HG03064 (cell line): ENCODE measurements around the gene SCFD2.
"Not testable (repeated sequence)": the region's sequence is repeated elsewhere in the genome, so short reads cannot be mapped to it uniquely, and the experiment has no call there.

ENCODE experiments used
- ATAC-seq: cut with Tn5 transposase; IDR thresholded peaks from one replicate; pipeline ENCODE4 v1.9.1; 2021; ENCODE audit warnings: low read depth; ENCODE audit not compliant: unreplicated experiment

Gene SCFD2

DNA sequence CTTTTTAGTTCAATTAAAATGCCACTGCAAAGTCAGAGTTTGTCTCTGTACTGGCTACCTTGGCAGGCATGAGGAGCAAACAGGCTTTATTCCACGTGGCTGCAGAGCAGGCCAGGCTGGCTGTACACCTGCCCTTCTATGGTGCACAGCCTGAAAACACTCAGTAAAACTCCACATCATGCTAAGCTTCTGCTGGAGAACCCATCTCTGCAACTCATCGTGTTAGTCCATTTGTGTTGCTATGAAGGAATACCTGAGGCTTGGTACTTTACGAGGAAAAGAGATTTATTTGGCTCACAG lies 214.4 kb downstream of the SCFD2 start:
- ATAC-seq, result no peak

DNA sequence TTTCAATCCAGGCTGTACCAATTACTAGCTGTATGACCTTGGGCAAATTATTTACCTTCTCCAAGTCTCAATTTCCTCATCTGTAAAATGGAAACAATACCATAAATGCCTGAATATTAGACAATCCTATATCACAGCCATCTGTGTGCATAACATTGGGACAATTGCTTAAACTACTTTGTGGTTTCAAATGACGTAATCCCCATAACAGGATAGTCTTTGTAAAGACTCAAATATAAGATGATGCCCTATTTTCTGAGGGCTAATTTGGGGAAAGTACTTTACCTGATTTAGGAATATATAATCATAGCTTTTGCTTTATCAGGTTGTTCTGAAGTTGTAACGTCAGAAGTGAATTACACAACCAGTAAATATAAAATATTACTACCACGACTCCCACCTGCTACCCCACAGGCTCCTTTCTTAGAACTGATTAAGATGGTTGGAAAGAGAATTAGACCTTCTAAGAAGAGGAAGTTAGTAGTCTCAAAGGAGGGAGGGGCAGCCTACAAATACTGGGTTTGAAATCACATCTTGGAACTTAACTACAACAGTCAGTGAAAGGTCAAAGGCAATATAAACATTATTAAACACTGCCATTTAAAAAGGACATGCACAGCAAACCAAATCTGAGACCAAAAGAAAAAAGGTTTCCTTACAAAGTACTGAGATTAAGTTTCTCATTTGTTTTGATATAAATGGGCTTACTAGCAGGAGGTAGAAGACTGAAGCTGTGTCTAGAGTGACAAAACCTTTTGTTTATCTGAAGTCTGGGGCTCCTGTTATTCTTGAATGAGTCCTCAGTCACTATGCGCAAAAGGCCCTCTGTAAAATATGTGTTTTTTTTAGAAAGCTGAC lies 215.0 kb downstream of the SCFD2 start:
- no peak for ATAC-seq

DNA sequence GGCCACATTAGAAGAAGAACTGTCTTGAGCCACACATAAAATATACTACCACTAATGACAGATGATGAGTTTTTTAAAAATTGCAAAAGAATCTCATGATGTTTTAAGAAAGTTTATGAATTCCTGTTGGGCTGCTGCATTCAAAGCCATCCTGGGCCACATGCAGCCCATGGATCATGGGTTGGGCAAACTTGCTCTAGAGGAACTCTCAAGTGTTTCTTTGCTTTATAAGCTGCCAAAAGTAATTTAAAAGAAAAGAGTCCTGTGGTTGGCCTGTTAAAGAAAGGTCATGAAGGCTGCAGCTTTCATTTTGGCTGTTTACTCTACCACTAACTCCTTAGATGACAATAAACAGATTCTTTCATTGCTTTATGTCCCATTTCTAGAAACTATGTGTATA lies 218.2 kb downstream of the SCFD2 start:
- ATAC-seq, result no peak

DNA sequence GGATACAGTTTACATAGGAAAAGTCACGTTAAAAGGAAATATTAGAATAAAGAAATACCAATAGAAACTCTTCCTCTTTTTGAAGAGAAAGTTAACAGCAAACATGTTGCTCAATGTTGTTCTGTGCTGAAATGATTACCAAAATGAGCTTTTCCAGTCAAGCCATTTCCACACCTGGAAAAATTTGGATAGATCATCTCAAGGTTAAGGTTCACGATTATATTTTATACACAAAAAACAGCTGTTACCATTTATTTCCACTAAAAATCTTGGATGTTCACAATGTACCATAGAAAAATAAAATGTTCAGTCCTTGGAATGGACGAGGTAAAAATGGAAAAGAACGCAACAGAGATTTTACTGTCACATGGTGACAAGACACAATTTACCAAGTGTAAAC lies 218.7 kb downstream of the SCFD2 start:
- ATAC-seq, result no peak

DNA sequence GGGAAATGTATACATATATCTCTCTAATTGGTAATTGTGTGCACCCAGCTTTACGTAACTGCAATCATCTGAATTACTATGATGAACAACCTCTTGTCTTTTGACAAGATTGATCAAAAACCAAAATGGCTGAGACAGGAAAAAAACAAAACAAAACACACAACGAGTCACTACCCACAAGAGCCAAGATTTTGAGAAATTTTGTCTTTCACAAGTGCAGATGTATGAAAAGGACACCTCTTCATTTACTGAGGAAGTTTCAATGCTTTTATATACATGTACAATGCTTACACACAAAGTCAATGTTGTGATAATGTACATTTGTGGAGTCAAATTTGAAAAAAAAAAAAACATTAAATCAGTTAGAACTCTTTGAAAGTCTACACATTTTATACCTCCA lies 224.6 kb downstream of the SCFD2 start:
- ATAC-seq, result no peak

DNA sequence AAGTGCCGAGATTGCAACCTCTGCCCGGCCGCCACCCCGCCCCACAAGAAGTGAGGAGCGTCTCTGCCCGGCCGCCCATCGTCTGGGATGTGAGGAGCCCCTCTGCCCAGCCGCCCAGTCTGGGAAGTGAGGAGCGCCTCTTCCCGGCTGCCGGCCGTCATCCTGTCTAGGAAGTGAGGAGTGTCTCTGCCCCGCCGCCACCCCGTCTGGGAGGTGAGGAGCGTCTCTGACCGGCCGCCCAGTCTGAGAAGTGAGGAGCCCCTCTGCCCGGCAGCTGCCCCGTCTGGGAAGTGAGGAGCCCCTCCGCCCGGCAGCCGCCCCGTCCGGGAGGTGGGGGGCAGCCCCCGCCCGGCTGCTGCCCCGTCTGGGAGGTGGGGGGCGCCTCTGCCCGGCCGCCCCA lies 226.6 kb downstream of the SCFD2 start:
- ATAC-seq, result not testable (repeated sequence)

DNA sequence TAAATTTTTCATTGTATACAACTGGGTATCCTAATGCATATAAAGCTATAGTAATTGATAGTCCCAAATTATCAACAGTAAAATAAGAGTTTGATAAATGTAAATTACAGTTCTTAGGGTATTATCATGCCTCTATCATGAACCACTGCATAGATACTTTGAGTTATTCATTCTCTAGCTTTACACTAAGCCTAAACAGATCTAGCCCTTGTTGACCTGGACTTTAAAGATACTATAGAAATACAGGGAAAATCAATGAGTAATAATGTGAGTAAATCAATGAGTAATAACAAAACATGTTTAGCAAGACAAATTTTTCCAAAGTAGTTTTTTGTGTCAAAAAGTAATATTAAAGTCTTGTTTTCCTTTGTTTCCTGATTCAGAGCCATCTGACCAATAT lies 228.4 kb downstream of the SCFD2 start:
- no peak for ATAC-seq

DNA sequence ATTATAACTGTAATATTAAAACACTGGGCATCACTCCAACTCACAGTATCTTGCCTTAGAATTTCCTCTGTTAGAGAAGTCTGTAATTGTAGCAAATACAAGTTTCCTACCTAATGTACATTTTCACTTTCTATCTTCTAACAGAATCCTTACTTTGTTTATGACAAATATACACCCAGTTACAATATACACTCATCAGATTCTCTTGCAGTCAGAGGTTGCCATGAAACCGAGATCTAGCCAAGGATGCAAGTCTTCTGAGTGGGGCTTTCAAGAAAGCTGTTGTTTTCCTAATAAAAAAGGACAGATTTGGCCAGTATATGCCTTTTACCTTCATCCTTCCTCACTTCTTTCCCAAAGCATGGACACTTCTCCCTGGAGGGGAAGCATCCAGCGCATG lies 228.9 kb downstream of the SCFD2 start:
- ATAC-seq, result no peak

DNA sequence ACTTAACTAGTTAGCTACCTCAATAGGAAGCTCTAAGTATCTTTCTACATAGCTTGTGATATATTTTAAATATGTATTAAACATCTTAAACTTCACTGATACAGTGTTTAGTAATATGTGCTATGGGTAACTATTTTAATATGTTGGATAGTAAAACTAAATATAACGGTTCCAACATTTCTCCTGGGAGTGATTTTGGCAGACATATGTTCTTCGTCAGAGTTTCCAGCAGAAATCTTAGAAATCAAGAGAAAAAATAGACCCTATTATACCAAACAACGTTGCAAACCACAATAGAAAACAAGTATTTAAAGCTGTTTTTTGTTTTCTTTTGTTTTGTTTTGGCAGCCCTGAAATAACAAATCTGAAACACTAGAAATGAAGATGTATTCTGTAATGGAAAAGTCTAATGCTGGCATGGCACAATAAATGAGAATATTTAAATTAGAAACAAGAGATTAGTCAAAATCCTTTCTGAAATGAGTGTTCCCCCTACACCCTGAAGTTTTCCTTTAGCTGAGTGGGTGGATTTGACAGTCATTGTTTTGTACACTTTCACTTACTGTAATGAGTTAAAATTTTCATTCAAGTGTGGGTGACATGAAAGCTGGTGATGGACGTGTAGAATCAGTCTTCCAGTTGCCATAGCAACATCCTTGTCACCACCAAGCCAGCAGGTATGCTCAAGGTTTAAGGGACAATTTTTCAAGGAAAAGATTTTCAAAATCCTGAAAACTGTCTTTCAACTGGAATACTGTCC lies 233.5 kb downstream of the SCFD2 start:
- ATAC-seq, result no peak

DNA sequence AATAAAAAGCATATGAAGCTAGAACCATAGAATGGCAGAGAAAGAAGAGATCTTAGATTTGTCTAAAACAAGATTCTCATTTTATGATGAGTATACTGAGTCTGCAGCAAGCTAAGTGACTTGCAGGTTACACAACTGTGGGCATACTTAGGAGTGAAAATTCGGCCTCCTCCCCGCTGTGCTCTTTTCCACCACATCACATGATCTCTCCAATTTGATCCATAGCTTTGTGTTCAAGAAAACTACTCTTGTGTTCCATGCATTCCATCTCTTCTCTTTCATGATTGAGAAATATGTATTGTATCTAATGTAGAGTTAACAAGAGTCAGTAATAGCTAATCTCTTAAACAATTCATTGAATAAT lies 234.3 kb downstream of the SCFD2 start:
- ATAC-seq, result no peak

DNA sequence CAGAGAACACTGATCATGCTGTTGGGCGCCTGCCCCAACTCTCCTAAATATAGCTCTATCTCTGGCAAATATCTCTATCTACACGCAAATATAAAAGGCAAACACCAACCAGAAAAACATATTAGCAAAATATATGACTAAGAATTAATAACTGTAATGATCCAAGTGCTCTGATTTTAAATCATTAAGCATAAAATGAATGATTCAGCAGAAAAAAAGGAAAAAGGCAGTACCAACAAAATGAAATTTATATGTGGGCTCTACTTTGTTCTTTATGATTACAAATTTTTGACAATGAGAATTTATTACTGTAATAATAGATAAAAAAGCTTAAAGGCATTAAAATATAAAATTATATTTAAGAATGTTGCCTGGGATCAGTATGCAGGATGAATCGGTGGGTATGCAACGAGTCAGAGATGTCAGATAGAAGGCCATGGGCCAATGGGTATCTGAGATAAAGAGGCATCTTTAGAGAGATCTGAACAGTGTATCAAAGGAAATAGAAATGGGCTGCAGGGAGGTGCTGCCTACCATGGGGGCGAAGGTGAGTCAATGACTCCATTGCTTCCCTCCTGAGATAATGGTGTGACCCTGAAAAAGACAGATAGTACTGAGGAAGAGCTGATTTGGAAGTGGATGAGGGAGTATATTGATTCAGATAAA lies 234.8 kb downstream of the SCFD2 start:
- ATAC-seq, result no peak

DNA sequence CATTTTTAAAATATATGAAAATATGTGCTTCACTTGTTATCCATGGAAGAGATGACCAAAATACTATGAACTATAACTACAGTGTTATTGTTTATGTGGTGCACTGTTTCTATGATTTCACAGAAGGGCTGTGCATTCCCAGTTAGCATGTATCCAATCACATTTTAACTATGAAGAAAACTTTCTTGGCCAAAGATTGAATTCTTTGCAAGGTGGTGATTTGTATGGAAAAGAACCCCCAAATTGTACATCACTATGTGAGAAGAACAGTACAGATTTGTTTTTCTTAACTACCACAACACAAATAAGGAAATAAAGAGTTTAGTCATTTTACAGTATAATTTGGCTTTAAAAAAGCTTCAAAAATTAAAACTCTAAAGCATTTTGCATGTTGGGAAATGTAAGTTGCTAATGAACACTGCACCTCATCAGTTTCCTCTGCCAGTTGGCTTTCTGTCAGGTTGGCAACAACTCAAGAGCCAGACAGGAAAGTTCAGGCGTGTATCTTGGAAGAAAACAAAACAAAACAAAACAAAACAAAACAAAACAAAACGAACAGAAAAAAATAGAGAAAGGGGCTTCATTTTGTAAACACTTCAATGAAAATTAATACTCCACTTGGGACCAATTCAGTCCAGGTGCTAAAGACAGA lies 237.0 kb downstream of the SCFD2 start:
- no peak for ATAC-seq

DNA sequence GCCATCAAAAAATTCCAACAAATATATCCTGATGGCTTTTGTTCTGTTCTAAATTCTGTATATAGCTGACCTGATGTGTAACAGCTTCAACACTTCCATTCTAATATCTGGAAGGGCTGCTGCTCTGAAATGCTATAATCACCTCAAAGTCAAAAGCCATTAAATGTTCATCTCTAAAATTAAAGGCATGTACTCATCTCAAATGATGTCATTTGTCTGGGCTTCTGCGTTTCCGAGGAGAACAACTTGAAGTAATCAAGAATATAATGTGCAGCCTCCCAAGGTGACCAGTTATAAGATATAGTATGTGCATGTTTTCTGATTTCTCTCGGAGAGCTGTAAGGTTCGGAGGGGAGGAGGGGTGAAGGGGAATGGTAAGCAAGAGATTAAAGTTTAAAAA lies 237.6 kb downstream of the SCFD2 start:
- no peak for ATAC-seq

DNA sequence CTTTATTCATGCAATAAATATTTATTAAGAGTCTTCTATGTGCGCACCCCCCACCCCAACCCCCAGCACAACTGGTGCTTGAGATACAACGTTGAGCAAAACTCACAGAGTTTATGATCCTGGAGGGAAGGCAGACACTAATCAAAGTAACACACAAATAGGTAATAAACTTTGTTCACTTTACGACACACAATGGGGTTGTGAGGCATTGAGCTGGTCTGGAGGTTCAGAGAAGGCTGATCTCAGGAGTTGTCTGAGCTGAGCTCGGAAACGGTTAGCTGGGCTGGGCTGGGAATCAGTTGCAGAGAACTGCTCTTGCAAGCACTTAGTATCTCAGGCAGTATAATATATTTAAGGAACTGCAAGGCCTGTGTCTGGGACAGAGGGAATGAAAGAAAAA lies 238.5 kb downstream of the SCFD2 start:
- ATAC-seq, result no peak

DNA sequence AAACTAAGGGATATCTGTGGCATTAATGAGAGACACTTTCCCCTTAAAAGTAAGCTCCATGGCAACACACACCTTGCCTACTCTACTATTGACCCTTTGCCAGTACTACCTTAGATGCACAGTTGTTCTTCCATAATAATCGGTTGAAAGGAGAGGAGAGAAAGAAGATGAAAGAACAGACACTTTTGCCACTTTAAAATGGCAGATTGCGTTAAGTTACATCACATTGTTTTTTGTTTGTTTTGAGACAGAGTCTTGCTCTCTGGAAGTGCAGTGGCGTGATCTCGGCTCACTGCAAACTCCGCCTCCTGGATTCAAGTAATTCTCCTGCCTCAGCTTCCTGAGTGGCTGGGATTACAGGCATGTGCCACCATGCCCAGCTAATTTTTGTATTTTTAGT lies 239.8 kb downstream of the SCFD2 start:
- no peak for ATAC-seq

DNA sequence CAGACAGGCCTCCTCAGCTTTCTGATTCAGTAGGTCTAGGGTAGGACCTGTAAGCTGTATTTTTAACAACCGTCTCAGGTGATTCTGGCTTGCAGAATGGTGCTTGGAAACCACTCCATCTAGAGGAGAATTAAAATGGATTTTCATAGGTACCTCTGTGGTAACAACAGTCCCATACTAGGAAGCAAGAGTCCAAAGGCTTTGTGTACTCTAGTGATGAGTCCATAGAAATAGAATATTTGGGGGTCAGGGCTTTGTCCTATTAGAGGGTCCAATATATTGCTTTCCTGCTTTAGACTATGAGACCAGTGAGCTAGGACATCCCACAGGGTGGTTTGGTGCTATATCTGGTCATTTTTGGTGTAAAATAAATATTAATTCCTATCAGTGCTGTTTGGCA lies 242.0 kb downstream of the SCFD2 start:
- ATAC-seq, result no peak

DNA sequence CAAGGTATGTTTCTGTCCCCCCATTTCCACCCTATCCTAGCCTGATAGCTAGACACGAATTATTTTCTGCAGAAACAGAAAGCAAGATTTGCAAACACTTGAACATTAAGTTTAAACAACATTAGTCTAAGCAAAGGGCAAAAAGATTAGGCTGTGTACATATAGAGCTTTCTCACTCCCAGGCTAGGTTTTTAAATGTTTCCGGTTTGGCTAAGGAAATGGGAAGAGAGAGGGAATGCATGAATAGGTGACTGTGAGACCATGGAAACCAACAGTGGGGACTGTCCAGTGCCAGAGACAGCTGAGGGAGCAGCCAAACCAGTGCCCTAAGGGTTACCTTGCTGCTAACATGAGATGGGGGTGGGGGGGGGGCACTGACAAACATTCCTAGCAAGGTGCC lies 242.7 kb downstream of the SCFD2 start:
- ATAC-seq, result no peak

DNA sequence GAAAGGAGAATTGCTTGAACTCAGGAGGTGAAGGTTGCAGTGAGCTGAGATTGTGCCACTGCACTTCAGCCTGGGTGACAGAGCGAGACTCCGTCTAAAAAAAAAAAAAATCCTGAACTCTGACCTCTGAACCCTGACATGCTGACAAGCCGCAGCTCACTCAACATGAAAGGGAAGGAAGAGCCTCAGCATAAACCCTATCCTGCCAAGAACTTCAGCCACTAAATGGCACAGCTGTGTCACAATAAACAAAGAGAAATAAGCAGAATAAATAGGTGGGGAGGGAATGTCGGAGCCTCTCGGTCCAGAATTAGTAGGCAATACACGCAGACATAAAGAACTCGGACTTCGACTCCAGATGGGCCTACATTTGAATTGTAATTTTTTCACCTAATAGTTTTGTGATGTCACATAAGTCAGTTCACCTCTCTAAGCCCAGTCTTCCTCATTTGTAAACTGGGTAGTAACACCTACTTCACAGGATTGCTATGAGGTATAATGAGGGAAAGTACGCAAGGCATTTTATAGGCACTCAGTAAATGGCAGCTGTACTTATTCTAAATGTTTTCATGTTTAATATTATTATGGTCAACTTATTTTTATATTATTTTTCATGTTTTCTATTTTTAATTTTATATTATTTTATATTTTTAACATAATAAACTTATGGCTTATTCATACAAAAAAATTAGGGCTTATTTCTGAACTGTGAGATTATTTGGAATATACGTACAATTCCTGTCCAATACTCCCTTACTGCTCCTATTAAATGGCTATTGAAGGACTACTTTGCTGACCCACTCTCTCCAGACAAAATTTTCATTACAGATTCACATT lies 243.4 kb downstream of the SCFD2 start:
- no peak for ATAC-seq

DNA sequence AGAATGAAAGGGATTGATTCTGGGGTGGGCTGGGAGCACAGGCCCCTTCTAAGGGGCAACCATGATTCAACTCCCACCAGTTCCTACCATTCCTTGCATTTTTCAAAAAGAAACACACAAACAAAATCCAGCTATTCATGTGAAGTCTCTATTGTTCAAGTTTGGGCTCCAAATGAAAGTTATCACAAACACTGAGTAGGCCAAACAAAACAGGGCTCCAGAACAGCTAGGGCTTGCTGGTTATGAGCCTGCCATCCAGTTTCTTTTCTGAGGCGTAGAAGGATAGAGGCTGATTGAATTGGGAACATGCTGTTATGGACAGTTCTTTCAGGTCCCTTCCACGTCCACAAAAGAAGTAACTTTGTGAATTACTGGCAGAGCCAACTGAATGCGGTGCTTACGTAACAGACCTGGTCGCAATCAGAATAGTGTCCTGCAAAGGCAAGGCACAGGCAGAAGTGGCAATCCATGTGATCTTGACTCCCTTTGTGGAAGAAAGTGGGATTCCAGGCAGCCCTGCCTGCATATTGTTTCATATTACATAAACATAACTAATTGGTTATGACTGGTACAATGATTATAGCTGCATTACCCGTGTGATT lies 244.5 kb downstream of the SCFD2 start:
- ATAC-seq, result no peak

DNA sequence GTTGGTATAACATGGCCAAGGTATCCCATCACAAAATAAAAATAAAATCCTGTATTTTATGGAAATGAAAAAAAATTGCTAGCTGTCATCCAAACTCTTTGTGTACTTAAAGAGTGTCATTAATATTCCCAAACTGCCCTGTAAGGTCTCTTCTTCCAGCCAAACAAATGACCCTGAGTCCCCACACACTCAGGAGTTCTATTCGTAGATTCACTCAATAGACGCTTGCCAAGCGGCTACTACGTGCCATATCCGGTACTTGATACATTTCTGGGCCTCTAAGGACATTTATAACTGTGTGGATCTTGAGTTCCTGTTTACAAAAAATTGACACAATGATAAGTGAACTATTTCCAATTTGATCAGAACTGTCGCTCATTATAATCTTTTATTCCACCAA lies 245.1 kb downstream of the SCFD2 start:
- no peak for ATAC-seq
